Measurements from ENCODE around the gene LCTL. TPM values are rescaled to one million over a fixed set of nuclear protein-coding genes. Genes with fewer than 3 reads are reported as not detected.

LCTL gene
- total and polyA plus RNA-seq, 8 donors, result 0.26 to 0.56 (median 0.43) TPM; not detected in 1

GRCh38 chr15:66569461-66570137, 3.8 kb upstream of the LCTL start:
- intact Hi-C loops (cut with DNase I), result no loop called here
- Histone ChIP-seq H3K9me3 (no peaks in the 10 kb centered on the region), H3K27ac (no peak overlapping the region), H3K4me1 (peaks cover 0 to 6% of the 10 kb centered on the region in 2 donors), H3K4me3 (no peak overlapping the region), H3K36me3 (no peaks in the 10 kb centered on the region), H3K27me3 (no peaks in the 10 kb centered on the region)
- TF ChIP-seq CTCF (IDR thresholded peaks at IDR 0.05), result no peak
- ATAC-seq (no peak), DNase-seq (no peak)

GRCh38 chr15:66567897-66568296, 2.1 kb upstream of the LCTL start:
- no peak for TF ChIP-seq CTCF (IDR thresholded peaks at IDR 0.05)
- no peaks in the 10 kb centered on the region for H3K9me3 ChIP-seq
- ATAC-seq (no peak), DNase-seq (no peak)
- no peaks in the 10 kb centered on the region for H3K36me3 ChIP-seq
- no peak overlapping the region for H3K4me3 ChIP-seq
- no peaks in the 10 kb centered on the region for H3K27me3 ChIP-seq
- no peak overlapping the region for H3K27ac ChIP-seq
- peaks cover 0 to 6% of the 10 kb centered on the region in 2 donors for H3K4me1 ChIP-seq
- intact Hi-C loops (cut with DNase I), result no loop called here

GRCh38 chr15:66566963-66567531, 1.2 kb upstream of the LCTL start:
- peak in 2 of 4 donors; percentile 38 to 66 for DNase-seq
- no peaks in the 10 kb centered on the region for H3K36me3 ChIP-seq
- no peak overlapping the region for H3K4me3 ChIP-seq
- no peaks in the 10 kb centered on the region for H3K27me3 ChIP-seq
- H3K27ac ChIP-seq, result no peak overlapping the region
- no peaks in the 10 kb centered on the region for H3K9me3 ChIP-seq
- H3K4me1 ChIP-seq, result peaks cover 0 to 6% of the 10 kb centered on the region in 2 donors
- peak; percentile 83 for ATAC-seq
- intact Hi-C loops (cut with DNase I), result no loop called here
- peak; percentile 39 to 71 for TF ChIP-seq CTCF (IDR thresholded peaks at IDR 0.05)

GRCh38 chr15:66565141-66565641, 607 bp downstream of the LCTL start:
- Histone ChIP-seq H3K9me3 (no peaks in the 10 kb centered on the region), H3K36me3 (no peaks in the 10 kb centered on the region), H3K27ac (no peak overlapping the region), H3K4me3 (no peak overlapping the region), H3K27me3 (no peaks in the 10 kb centered on the region), H3K4me1 (peaks cover 0 to 6% of the 10 kb centered on the region in 2 donors)
- DNase-seq (no peak), ATAC-seq (no peak)
- intact Hi-C loops (cut with DNase I), result no loop called here
- TF ChIP-seq CTCF (IDR thresholded peaks at IDR 0.05), result no peak

Measured in left lung (tissue), 10 donors.